Endothelial cell of umbilical vein (primary cell): ENCODE data around the gene TRAF3. TPM values are rescaled to one million over a fixed set of nuclear protein-coding genes. Genes with fewer than 3 reads are reported as not detected.

Experiments
- BruUV-seq: library from RNA; stranded (reverse); fragments of 400-500 nt; replicated peaks from 2 replicates; lab custom pipeline; 2021; lab: Mats Ljungman, UMichigan
- CTCF ChIA-PET: fragments of 300-600, 350-600 bp; sonication (Branson Sonifier 250); formaldehyde crosslinking; loops from one replicate; lab custom pipeline; 2021; ENCODE audit warnings: antibody characterized with exemption, inconsistent platforms; lab: Charles Lee
- POLR2A ChIA-PET: fragments of 300-600, 350-600 bp; sonication (Branson Sonifier 250); formaldehyde crosslinking; loops from one replicate; lab custom pipeline; 2021; ENCODE audit warnings: antibody characterized with exemption, inconsistent platforms; lab: Charles Lee
- DNase-seq: peaks from one replicate; pipeline ENCODE4 v3.0.0-alpha.2; 2011; ENCODE audit warnings: low read depth, low spot score
- FAIRE-seq: peaks from 2 replicates; lab custom pipeline; 2011; peaks lifted over from hg19 to GRCh38; lab: Jason Lieb, UNC
- H2AFZ ChIP-seq: 2 replicates; pipeline ENCODE4 v1.6.0; 2012; ENCODE audit warnings: low read depth, low read length, control low read depth, inconsistent platforms
- H3K27ac ChIP-seq: 2 replicates; pipeline ENCODE4 v1.5.1; 2011; ENCODE audit warnings: low read depth, mild to moderate bottlenecking, control low read depth, low read length, moderate library complexity; ENCODE audit not compliant: insufficient read depth
- H3K27me3 ChIP-seq, 2 experiments: 2 replicates each; pipeline versions ENCODE4 v1.6.0 to v1.6.1; 2011; ENCODE audit warnings: low read length in 2 of 2, mixed read lengths in 1 of 2; ENCODE audit not compliant: control insufficient read depth in 2 of 2, insufficient read depth in 2 of 2
- H3K36me3 ChIP-seq, 2 experiments: 2 replicates in 1 of 2; 3 replicates in 1 of 2; pipeline ENCODE4 v1.5.1; 2011; ENCODE audit warnings: low read length in 2 of 2, mild to moderate bottlenecking in 1 of 2, moderate library complexity in 1 of 2; ENCODE audit not compliant: control insufficient read depth in 2 of 2, insufficient read depth in 2 of 2; ENCODE audit errors: extremely low read depth in 1 of 2
- H3K4me1 ChIP-seq: 3 replicates; pipeline ENCODE4 v1.5.1; 2011; ENCODE audit warnings: mild to moderate bottlenecking, low read length; ENCODE audit not compliant: control insufficient read depth, insufficient read depth; ENCODE audit errors: extremely low read depth
- H3K4me2 ChIP-seq: 2 replicates; pipeline ENCODE4 v1.6.1; 2011; ENCODE audit warnings: low read length, control low read depth, mixed read lengths; ENCODE audit not compliant: insufficient read depth
- H3K4me3 ChIP-seq, 3 experiments: fragments of 200-600 bp in 1 of 3; sonication (generic), shearing (Covaris generic) in 1 of 3; replicated peaks in 1 of 3; 2 replicates each; pipeline ENCODE4 v1.5.1; 2011 to 2016; ENCODE audit warnings: control low read depth in 3 of 3, low read length in 3 of 3, mild to moderate bottlenecking in 2 of 3, inconsistent platforms in 1 of 3, low read depth in 1 of 3, moderate library complexity in 1 of 3; ENCODE audit not compliant: insufficient read depth in 1 of 3
- H3K79me2 ChIP-seq: 2 replicates; pipeline ENCODE4 v1.6.0; 2012; ENCODE audit warnings: low read length, inconsistent platforms; ENCODE audit not compliant: control insufficient read depth, insufficient read depth
- H3K9ac ChIP-seq: replicated peaks from 2 replicates; pipeline ENCODE3; 2011; ENCODE audit warnings: low read length, control low read depth; ENCODE audit not compliant: insufficient read depth; ENCODE audit errors: extremely low read depth
- H3K9me1 ChIP-seq: replicated peaks from 3 replicates; pipeline ENCODE4 v1.6.0; 2011; ENCODE audit warnings: mild to moderate bottlenecking, low read length; ENCODE audit not compliant: control insufficient read depth, insufficient read depth; ENCODE audit errors: extremely low read depth
- H3K9me3 ChIP-seq: replicated peaks from 2 replicates; pipeline ENCODE4 v1.5.1; 2012; ENCODE audit warnings: low read length, inconsistent platforms; ENCODE audit not compliant: control insufficient read depth, insufficient read depth
- H4K20me1 ChIP-seq: replicated peaks from 2 replicates; pipeline ENCODE3; 2011; ENCODE audit warnings: mild to moderate bottlenecking, low read length; ENCODE audit not compliant: control insufficient read depth, insufficient read depth; ENCODE audit errors: extremely low read depth
- GATA2 ChIP-seq: IDR thresholded peaks from 2 replicates; pipeline ENCODE4 v1.7.0; 2011; ENCODE audit warnings: low read depth, mild to moderate bottlenecking, moderate library complexity, mixed read lengths, low read length; ENCODE audit not compliant: insufficient read length, insufficient read depth
- MYC ChIP-seq: IDR thresholded peaks from one replicate; pipeline ENCODE4 v1.6.1; 2011; ENCODE audit warnings: mild to moderate bottlenecking, low read depth, low read length
- POLR2A ChIP-seq: IDR thresholded peaks from 2 replicates; pipeline ENCODE4 v1.6.1; 2012; ENCODE audit warnings: low read depth, mild to moderate bottlenecking, control low read depth, low read length
- POLR2AphosphoS5 ChIP-seq: IDR thresholded peaks from 2 replicates; pipeline ENCODE4 v1.6.1; 2012; ENCODE audit warnings: low read depth, mild to moderate bottlenecking, control low read depth, low read length, moderate library complexity; ENCODE audit not compliant: insufficient read depth
- dilution Hi-C: fragments of 300-500 bp; cut with MboI; formaldehyde crosslinking; loops from one replicate; pipeline ENCODE4 v1.15.0; 2019; ENCODE audit warnings: low sequenced_read_pairs; ENCODE audit not compliant: extremely low pct_ligation_motif_present
- intact Hi-C: fragments of 100-400 bp; cut with micrococcal nuclease; formaldehyde crosslinking; loops from one replicate; pipeline ENCODE4 v1.10.0; 2022
- polyA plus RNA-seq, 4 experiments: library from polyadenylated mRNA; depleted of rRNA in 3 of 4; stranded (reverse) in 3 of 4; unstranded in 1 of 4; fragments of >200 nt; gene quantifications; 2 replicates each; pipeline versions ENCODE4 v1.2.1 to v1.2.3, GENCODE V29; 2011 to 2012; ENCODE audit warnings: missing spikeins in 1 of 4
- total RNA-seq: library from RNA; stranded (reverse); gene quantifications from 2 replicates; pipeline ENCODE4 v1.2.3, GENCODE V29; 2021
- TF ChIP-seq, protein P1 (sequence below): IDR thresholded peaks from 2 replicates; pipeline ENCODE4 v1.6.1; 2011; ENCODE audit not compliant: insufficient read depth, insufficient read length
- TF ChIP-seq, protein P2 (sequence below), 2 donors: IDR thresholded peaks; 1 replicate in 1 of 2; 2 replicates in 1 of 2; pipeline ENCODE4 v1.5.1; 2011; ENCODE audit warnings: low read length in 2 of 2, mild to moderate bottlenecking in 2 of 2, moderate library complexity in 2 of 2, control low read depth in 1 of 2, inconsistent platforms in 1 of 2, low read depth in 1 of 2; ENCODE audit not compliant: insufficient read depth in 1 of 2; ENCODE audit errors: extremely low read depth in 1 of 2

TRAF3 gene
- total and polyA plus RNA-seq, 2 donors (not counting 3 experiments of a cell fraction or from before 2014, with no cell fraction given) = 14.4 to 27.6 TPM

DNA sequence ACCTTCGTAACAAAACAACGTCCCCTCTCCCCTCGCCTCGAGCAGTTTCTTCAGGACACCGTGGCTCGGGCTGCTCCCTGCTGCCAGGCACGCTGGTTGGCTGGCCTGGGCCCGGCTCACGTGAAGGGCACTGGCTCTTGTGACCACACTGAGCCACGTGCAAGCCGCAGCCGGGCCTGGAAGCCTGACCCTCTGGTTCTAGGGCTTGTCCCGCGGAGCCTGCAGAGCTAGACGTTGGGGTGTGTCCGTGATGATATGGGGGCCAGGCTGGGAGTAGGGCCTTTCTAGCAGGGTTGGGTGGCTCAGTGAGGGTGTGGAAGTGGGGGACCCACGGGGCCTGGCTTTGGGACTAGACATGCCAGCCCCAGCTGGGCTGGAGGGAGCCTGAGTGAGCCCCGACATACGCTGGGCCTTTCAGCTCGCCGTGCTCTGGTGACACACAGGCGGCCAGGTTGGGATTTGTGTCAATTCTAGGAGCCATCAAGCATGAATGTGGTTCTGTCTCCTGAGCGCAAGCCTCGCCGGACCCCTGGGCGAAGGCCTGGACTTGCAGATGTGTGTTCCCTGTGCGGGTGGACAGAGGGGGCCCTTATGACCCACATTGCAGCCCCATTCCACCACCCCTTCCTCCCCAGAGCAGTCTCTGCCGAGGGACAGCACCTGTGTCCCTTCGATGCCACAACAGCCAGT, 131.7 kb downstream of the TRAF3 start:
- FAIRE-seq (no peak), DNase-seq (no peak)
- H3K27ac ChIP-seq = no peak overlapping the region
- H3K9me1 ChIP-seq = no peaks in the 10 kb centered on the region
- no peak overlapping the region for H3K9ac ChIP-seq
- H3K27me3 ChIP-seq = no peaks in the 10 kb centered on the region
- H3K79me2 ChIP-seq = no peaks in the 10 kb centered on the region
- intact Hi-C loops (no loop called here), dilution Hi-C loops (no loop called here)
- H3K4me1 ChIP-seq = no peaks in the 10 kb centered on the region
- no peak for TF ChIP-seq POLR2AphosphoS5
- no peak for TF ChIP-seq POLR2A
- TF ChIP-seq, protein P1, sequence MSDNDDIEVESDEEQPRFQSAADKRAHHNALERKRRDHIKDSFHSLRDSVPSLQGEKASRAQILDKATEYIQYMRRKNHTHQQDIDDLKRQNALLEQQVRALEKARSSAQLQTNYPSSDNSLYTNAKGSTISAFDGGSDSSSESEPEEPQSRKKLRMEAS = no peak
- TF ChIP-seq, protein P2, sequence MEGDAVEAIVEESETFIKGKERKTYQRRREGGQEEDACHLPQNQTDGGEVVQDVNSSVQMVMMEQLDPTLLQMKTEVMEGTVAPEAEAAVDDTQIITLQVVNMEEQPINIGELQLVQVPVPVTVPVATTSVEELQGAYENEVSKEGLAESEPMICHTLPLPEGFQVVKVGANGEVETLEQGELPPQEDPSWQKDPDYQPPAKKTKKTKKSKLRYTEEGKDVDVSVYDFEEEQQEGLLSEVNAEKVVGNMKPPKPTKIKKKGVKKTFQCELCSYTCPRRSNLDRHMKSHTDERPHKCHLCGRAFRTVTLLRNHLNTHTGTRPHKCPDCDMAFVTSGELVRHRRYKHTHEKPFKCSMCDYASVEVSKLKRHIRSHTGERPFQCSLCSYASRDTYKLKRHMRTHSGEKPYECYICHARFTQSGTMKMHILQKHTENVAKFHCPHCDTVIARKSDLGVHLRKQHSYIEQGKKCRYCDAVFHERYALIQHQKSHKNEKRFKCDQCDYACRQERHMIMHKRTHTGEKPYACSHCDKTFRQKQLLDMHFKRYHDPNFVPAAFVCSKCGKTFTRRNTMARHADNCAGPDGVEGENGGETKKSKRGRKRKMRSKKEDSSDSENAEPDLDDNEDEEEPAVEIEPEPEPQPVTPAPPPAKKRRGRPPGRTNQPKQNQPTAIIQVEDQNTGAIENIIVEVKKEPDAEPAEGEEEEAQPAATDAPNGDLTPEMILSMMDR (IDR thresholded peaks at IDR 0.05; ENCODE audit: extremely low read depth in 1 of 2, insufficient read depth in 1 of 2, low read depth in 1 of 2, low read length in 2 of 2) = no peak
- TF ChIP-seq MYC = no peak
- no peak for TF ChIP-seq GATA2
- no peak overlapping the region for H3K4me3 ChIP-seq
- POLR2A ChIA-PET = no interaction called here
- no TSS peak for BruUV-seq
- no peak overlapping the region for H2AFZ ChIP-seq
- no peak overlapping the region for H3K4me2 ChIP-seq
- no peaks in the 10 kb centered on the region for H4K20me1 ChIP-seq
- CTCF ChIA-PET = interaction anchor here (1.2 kb wide), 1 partner anchor 9 kb away, joined by 3 read pairs; no protein-coding TSS in a partner anchor
- peaks cover 0 to 10% of the 10 kb centered on the region in 2 experiments for H3K36me3 ChIP-seq
- no peaks in the 10 kb centered on the region for H3K9me3 ChIP-seq
